HG03139 (cell line): ENCODE data around the gene STAG2.
"Not testable (repeated sequence)": the region's sequence is repeated elsewhere in the genome, so short reads cannot be mapped to it uniquely, and the experiment has no call there.

Experiments
- ATAC-seq: cut with Tn5 transposase; IDR thresholded peaks from one replicate; pipeline ENCODE4 v1.9.1; 2021; ENCODE audit not compliant: unreplicated experiment

Gene STAG2

DNA sequence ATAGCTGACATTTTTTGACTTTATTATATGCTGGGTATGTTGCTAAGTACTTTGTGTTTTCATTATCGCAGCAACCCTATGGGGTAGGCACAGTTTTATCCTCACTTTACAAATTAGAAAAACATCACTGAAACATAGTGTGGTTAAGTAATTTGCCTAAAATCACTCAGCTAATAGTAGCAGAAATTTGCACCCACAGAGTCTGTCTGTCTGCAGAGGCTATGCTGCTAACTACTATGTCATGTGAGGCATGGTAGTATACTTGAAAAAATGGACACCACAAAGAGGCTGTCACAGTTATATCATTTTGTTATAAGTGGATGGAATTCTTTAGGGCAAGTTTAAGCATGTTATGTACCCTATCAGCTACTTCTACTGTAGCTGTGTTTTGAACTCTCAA, 69.0 kb downstream of the STAG2 start:
- no peak for ATAC-seq

DNA sequence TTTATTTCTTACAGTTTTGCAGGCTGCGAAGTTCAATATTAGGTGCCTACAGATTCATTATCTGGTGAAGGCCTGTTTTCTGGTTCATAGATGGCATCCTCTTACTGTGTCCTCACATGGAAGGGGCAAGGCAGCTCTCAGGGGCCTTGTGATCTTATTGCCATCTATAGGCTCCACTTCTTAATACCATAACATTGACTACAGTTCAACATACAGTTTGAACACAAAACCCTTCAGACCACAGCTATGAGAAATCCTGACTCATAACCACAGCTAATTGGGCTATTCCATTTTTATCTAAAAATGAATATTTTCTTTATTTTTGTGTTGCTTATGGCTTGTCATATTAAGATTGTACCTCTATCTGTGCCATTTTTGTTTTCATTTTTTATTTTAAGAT, 72.3 kb downstream of the STAG2 start:
- no peak for ATAC-seq

DNA sequence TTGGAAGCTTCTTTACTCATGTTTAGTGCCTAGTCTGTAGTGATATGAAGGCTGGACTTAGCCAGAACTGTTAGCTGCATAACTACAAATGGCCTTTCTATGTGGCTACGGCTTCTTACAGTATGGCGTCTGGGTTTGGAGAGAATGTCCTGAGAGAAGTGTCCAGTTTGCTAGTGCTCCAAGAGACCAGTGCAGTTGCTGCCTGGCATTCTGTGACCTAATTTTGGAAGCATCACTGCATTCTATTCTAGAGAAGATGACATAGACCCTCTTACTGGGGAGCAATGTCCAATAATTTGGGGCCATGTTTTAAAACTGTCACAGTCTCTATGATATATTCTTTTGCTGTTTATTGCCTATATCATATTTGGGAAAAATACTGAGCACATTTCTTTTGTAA, 74.2 kb downstream of the STAG2 start:
- no peak for ATAC-seq

DNA sequence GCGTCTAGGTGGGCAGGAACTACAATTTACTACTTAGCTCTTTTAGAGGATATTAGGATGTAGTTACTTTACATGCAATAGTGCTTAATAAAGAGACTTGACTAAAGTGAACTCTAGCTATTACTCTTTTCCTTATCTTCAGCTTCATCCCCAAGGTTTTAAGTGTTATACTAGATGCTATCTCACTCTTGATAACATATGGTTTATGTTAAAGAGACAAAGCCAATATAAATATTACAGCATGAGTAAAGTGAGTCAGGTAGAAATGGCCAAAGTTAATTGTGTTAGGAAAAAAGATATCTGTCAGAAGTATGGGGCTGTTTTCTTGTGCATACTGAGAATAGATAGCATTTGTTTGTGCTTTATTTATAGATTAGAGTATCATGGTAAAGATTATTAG, 80.5 kb downstream of the STAG2 start:
- no peak for ATAC-seq

DNA sequence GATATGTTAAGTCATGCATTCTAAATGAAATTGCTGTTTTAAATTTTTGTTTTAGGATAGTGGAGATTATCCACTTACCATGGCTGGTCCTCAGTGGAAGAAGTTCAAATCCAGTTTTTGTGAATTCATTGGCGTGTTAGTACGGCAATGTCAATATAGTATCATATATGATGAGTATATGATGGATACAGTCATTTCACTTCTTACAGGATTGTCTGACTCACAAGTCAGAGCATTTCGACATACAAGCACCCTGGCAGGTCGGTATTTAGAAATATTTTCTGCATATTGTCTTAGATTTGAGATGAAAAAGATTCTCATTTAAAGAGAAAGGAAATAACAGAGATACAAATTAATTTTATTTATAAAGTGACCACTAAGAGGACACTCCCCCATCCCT, 83.6 kb downstream of the STAG2 start:
- no peak for ATAC-seq

DNA sequence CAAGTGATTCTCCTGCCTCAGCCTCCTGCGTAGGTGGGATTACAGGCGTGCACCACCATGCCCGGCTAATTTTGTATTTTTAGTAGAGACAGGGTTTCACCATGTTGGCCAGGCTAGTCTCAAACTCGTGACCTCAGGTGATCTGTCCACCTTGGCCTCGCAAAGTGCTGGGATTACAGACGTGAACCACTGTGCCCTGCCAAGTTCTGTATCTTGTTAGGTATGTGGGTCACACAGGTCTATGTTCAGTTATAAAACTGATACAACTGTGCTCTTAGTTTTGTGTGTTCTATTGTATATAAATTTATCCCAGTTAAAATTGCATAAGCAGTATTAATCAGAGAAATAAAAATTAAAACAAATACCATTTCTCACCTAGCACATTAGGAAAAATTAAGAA, 122.9 kb downstream of the STAG2 start:
- not testable (repeated sequence) for ATAC-seq

DNA sequence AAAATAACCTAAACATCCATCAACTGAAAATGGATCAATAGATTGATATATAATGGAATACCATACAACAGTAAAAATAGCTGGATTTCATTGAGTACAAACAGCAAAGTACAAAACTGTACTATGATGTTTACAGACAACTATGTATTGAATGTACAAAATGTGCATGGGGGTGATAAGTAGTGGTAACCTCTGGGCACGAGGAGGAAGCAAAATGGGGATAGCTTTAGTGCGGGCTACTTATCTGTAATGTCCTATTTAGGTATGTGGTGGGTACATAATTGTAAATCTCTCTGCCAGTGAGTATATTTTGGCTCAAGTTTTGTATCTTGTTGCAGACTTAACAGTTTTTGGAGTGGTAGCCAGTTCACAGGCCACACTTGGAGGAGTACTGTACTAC, 123.6 kb downstream of the STAG2 start:
- ATAC-seq, result no peak

DNA sequence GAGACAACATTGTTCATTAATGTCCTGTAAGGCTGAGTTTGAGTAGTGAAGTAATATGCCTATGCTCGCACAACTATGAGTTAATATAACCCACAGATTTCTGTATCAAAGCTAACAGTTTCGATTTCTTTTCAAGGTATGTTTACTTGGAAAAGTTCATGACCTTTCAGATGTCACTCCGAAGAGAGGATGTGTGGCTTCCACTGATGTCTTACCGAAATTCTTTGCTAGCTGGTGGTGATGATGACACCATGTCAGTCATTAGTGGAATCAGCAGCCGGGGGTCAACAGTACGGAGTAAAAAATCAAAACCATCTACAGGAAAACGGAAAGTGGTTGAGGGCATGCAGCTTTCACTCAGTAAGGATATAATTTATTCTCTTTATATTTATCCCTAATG, 124.9 kb downstream of the STAG2 start:
- no peak for ATAC-seq

DNA sequence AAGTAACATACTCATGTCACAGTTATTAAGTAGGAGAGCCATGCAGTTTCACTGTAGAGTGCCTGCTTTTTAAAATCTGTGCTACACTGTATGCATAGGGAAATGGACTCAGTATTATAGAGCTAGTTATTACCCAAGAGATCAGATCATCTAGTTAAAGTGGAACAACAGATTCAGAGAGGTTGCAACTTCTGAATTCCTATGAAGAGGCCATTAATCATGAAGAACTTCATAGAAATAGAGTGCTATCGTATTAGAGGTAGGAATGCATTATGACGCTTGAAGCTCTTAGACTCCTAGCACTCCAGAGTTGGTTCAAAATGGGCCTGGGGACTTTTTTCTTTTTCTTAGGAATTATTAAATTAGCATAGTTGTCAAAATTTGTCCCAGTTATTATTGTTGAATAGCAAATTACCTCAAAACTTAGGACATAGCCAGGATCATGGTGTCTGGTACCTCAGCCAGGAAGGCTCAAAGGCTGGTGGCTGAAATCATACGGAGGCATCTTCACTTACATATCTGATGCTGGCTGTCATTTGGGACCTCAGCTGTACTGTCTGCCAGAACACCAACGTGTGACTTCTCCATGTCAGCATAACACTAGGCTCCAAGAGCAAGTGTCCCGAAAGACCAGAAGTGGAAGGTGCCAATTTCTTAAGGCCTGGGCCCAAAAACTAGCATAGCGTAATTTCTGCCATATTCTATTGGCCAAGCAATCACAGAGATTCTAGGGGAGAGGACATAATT, 125.7 kb downstream of the STAG2 start:
- ATAC-seq, result no peak

DNA sequence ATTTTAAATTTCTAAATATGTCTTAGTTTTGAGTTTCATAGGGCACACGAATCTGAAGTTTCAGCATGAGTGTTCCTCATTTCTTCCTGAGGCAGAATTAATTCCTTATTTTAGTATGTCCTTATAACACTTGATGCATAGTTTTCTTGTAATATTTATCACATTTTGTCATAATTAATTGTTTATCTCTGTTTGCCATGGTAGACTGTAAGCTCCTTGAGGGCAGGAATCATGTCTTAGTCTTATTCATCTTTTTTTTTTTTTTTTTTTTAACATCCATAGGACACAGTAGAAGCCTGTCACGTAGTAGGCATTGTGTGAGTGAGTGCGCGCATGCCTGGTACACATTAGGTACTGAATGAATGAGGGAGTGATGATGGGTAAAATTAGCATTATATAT, 131.7 kb downstream of the STAG2 start:
- no peak for ATAC-seq

DNA sequence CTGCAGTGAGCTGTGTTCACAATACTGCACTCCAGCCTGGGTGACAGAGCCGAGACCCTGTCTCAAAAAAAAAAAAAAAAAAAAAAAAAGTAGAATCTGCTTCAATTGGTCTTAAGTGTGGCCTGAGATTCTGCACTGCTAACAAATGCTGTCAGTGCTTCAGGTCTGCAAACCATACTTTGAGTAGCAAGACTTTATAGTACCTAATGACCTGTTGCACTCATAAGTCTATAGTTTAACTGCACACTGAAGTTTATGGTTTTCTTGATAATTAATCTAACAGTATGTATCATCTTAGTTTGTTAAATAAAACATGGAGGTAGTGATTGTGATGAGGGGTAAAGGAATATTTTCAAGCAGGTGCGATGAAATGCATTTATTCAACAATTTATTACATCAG, 135.6 kb downstream of the STAG2 start:
- no peak for ATAC-seq

DNA sequence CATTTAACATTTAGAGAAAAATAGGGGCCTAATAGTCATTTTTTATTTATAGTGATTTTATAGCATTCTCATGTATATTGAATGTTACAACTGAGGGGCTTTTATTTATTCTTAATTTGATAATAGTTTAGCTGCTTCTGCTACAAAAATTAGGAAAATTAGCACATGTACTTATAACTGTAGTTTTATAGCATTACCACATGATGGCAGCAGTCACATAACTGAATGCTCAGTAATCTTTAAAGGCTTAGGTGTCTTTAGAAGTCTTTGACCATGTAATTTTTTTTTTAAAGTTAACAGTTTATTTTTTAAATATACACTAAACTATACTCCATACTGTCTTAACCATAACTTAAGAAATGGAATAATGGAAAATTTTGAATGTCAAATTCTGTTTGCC, 136.6 kb downstream of the STAG2 start:
- no peak for ATAC-seq

DNA sequence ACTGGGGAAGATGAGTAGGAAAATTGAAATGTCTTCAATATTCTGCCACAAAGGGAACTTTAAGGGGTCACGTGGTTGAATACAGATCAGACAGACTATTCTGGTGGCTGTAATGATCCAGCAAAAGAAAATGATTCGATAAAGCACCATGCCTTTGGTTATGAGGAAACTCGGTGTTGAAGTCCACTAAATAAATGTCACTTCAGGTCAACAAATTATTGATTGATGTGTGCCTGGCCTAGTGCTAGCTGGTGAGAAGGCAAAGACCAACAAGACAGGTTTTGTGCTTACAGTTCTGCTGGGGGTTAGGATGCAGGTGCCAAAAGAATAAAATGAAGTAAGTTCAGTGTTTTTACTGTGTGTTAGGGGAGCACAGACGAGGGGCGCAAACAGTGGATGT, 142.5 kb downstream of the STAG2 start:
- ATAC-seq, result no peak

DNA sequence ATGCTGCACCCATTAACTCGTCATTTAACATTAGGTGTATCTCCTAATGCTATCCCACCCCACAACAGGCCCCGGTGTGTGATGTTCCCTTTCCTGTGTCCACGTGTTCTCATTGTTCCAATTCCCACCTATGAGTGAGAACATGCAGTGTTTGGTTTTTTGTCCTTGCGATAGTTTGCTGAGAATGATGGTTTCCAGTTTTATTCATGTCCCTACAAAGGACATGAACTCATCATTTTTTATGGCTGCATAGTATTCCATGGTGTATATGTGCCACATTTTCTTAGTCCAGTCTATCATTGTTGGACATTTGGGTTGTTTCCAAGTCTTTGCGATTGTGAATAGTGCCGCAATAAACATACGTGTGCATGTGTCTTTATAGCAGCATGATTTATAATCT, 143.0 kb downstream of the STAG2 start:
- not testable (repeated sequence) for ATAC-seq

DNA sequence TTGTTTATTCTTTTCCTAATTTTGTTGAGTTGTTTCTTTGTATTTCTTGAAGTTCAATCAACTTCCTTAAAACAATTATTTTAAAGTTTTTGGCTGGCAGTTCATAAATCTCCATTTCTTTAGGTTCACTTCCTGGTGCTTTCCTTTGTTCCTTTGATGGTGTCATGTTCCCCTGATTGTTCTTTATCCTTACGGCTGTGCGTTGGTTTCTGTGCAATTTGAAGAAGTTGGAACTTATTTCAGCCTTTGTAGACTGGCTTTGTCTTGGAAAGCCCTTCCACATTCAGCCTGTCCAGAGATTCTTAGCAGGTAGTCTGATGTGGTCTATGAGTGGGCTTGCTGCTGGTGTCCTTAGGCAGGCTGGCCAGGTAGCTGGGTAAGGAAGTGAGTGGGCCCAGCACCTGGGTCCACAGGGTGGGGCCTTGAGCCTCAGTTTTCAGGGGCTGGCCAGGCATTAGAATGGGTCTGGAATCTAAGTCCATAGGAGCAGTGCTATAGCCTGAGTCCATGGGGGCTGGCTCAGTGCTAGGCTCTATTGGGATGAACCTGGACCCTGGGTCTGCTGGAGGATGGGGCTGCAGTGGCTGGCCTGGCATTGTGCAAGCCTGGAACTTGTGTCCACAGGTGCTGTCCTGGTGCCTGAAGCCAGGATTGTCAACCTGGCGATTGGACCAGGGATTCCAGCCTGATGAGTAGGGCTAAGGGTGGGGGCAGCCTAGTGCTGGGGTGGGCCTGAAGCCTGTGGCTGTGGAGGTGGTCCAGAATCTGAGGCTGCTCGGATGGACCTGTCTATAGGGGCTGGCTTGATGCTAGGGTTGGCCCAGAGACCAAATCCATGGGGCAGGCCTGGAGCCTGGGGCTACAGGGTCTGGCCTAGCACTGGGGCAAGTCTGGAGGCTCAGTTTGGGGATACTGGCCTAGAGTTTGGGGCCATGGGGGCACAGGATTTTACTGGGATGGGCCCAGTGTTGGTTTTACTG, 152.4 kb downstream of the STAG2 start:
- no peak for ATAC-seq

DNA sequence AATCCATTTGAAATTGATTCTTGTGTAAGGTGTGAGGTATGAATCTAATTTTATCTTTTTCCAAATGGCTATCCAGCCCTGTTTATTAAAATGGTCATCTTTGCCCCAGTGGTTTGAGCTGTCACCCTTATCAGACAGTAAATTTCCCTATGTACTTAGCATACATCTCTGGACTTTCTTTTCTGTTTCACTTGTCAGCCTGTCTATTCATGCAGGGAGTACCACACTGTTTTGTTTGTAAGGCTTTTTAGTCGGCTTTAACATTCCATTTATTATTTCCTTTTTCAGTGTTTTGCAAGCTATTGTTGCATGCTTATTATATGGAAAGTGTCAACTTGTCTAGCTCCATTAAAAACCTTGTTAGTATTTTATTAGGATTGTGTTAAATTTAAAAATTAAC, 155.8 kb downstream of the STAG2 start:
- no peak for ATAC-seq

DNA sequence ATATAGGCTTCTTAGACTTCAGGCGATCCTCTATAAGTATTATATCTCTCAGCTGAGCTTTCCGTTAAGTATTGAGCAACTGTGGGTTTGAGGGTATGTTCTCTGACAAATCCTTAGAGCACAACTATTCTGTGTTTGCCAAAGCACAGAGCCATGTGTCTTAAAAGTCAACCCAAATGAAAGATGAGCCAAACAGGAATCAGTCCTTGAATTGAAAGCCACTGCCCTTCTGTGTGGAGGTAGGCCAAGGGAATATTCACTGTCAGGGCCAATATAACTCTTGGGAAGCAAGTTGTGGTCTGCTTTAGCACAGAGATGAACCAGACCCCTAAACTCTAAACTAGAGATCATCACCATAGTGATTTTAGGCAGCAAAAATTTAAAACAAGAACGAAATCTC, 164.0 kb downstream of the STAG2 start:
- ATAC-seq, result no peak

DNA sequence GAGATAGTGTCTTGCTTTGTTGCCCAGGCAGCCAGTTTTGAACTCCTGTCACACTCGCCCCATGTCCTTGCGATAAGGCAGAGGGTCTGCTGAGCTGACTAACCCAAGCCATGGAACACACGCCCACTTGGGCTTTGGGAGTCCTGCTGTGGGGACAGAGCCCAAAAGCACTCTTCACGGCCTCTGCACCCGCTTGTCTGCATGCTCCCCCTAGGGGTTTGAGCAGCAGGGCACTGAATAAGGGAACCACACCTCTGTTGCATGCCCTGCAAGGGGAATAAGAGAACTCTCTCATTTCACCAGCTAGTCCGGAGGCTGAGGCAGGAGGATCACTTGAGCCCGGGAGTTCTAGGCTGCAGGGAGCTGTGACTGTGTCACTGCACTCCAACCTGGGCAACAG, 166.0 kb downstream of the STAG2 start:
- no peak for ATAC-seq

DNA sequence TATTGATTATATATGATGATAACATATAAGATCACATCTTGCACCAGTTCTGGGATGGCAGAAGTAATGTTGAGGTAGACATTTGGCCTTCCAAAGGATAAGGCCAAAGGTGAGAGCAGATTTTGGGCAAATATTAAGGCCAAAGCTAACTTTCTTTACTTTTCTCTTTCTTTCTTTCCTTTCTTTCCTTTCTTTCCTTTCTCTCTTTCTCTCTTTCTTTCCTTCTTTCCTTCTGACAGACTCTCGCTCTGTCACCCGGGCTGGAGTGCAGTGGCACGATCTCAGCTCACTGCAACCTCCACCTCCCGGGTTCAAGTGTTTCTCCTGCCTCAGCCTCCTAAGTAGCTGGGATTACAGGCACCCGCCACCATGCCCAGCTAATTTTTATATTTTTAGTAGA, 170.9 kb downstream of the STAG2 start:
- ATAC-seq, result not testable (repeated sequence)

DNA sequence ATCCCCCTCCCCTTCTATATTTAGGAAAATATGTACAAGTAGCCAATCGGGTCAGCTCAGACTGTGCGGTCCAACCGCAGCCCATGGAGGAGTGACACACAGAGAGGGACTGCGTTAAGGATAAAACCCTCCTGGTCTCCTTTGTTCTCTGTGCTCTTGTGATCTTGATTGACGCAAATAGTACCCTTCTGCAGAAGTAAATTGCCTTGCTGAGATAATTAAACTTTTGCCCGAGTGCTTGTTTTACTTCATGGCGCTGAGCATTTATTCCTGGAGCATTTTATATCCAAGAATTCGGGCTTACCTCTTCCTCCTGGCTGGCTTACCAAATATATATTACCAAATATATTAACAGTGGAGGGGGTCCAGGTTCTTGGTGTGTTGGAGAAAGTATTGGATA, 184.2 kb downstream of the STAG2 start:
- no peak for ATAC-seq

DNA sequence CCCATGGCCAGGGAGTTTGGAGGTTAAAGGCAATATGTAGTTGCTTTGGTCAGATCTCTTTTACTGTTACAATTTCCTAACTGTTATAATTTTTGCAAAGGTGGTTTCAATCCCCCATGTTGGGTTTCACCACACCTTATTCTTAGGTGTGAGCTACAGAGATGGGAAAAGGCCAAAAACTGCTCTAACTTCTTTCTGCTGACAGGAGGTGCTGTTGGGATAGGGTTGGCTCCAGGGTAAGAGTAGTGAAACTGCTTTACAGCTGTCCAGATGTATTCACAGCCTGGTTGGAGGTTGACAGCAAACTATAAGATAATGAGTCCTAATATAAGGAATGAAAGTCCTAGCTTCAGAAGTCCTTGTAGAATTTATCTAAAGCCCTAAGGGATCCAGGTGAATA, 189.7 kb downstream of the STAG2 start:
- ATAC-seq, result no peak
